ENCODE results near the gene LTB.
A peak's percentile ranks its signal among the peaks of the same experiment; 100 is the strongest.

Gene LTB

DNA sequence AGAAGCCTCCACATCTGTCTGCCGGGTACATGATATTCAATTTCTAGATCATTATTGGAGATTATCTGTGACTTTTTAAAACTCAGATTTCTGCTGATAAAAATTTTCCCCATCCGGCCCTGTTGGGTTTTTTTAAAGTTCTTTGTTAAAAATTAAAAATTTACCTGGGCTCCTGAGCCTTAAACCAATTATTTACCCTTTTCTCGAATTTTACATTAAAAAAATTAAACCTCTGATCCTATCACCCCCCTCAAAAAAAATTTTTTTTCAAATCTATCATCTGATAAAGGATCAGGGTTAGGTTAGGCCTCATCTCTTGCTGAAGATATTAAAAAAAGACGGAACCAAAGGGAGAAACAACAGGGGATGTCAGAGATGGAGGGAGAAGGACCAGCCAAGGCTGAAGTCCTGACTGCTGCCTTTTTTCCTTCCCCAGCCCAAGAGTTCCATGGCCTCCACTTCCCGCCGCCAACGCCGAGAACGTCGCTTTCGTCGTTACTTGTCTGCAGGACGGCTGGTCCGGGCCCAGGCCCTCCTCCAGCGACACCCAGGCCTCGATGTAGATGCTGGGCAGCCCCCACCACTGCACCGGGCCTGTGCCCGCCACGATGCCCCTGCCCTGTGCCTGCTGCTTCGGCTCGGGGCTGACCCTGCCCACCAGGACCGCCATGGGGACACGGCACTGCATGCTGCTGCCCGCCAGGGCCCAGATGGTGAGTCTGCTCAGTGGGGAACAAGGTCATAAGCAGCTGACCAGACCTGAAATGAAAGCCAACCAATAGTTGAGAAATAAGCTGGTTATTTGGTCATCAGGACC lies 34.3 kb downstream of the LTB start (continued):
- TF ChIP-seq, protein P1, sequence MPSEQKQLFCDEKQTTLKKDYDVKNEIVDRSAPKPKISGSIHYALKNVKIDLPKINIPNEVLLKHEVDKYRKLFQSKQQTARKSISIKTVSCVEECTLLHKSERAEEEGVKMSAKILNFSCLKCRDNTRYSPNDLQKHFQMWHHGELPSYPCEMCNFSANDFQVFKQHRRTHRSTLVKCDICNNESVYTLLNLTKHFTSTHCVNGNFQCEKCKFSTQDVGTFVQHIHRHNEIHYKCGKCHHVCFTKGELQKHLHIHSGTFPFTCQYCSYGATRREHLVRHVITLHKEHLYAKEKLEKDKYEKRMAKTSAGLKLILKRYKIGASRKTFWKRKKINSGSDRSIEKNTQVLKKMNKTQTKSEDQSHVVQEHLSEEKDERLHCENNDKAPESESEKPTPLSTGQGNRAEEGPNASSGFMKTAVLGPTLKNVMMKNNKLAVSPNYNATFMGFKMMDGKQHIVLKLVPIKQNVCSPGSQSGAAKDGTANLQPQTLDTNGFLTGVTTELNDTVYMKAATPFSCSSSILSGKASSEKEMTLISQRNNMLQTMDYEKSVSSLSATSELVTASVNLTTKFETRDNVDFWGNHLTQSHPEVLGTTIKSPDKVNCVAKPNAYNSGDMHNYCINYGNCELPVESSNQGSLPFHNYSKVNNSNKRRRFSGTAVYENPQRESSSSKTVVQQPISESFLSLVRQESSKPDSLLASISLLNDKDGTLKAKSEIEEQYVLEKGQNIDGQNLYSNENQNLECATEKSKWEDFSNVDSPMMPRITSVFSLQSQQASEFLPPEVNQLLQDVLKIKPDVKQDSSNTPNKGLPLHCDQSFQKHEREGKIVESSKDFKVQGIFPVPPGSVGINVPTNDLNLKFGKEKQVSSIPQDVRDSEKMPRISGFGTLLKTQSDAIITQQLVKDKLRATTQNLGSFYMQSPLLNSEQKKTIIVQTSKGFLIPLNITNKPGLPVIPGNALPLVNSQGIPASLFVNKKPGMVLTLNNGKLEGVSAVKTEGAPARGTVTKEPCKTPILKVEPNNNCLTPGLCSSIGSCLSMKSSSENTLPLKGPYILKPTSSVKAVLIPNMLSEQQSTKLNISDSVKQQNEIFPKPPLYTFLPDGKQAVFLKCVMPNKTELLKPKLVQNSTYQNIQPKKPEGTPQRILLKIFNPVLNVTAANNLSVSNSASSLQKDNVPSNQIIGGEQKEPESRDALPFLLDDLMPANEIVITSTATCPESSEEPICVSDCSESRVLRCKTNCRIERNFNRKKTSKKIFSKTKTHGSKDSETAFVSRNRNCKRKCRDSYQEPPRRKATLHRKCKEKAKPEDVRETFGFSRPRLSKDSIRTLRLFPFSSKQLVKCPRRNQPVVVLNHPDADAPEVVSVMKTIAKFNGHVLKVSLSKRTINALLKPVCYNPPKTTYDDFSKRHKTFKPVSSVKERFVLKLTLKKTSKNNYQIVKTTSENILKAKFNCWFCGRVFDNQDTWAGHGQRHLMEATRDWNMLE (tag by site-specific recombination; conservative IDR thresholded peaks at IDR 0.05; ENCODE audit: low read depth): no peak; the same call in 1 of the 2 replicates
- TF ChIP-seq ZBTB48 (tag by site-specific recombination; IDR thresholded peaks at IDR 0.05) (no peak), ZNF223 (tag by site-specific recombination; IDR thresholded peaks at IDR 0.05) (no peak), ZNF555 (tag by site-specific recombination; conservative IDR thresholded peaks at IDR 0.05) (no peak), RBAK (tag by site-specific recombination; IDR thresholded peaks at IDR 0.05) (no peak), ZSCAN30 (tag by site-specific recombination; IDR thresholded peaks at IDR 0.05) (no peak), SCRT2 (tag by site-specific recombination; IDR thresholded peaks at IDR 0.05) (no peak), ZNF341 (tag by site-specific recombination; IDR thresholded peaks at IDR 0.05; ENCODE audit: low read depth) (peak; percentile 14; the same call in 1 of the 2 replicates), ZNF561 (tag by site-specific recombination; IDR thresholded peaks at IDR 0.05; ENCODE audit: borderline replicate concordance) (0 out of 2 replicates have a peak, but pooled peaks have one; percentile 8), ZFP3 (tag by site-specific recombination; IDR thresholded peaks at IDR 0.05; ENCODE audit: low read depth) (no peak), ZNF548 (tag by site-specific recombination; IDR thresholded peaks at IDR 0.05) (no peak), ZNF48 (tag by site-specific recombination; IDR thresholded peaks at IDR 0.05) (no peak), ZNF670 (tag by site-specific recombination; IDR thresholded peaks at IDR 0.05; ENCODE audit: low read depth) (no peak), ZXDB (tag by site-specific recombination; IDR thresholded peaks at IDR 0.05) (no peak), SETDB1 (IDR thresholded peaks at IDR 0.05; ENCODE audit: insufficient read length, low read length) (no peak), ZFP37 (tag by site-specific recombination; IDR thresholded peaks at IDR 0.05) (no peak)
- TF ChIP-seq, protein P2, sequence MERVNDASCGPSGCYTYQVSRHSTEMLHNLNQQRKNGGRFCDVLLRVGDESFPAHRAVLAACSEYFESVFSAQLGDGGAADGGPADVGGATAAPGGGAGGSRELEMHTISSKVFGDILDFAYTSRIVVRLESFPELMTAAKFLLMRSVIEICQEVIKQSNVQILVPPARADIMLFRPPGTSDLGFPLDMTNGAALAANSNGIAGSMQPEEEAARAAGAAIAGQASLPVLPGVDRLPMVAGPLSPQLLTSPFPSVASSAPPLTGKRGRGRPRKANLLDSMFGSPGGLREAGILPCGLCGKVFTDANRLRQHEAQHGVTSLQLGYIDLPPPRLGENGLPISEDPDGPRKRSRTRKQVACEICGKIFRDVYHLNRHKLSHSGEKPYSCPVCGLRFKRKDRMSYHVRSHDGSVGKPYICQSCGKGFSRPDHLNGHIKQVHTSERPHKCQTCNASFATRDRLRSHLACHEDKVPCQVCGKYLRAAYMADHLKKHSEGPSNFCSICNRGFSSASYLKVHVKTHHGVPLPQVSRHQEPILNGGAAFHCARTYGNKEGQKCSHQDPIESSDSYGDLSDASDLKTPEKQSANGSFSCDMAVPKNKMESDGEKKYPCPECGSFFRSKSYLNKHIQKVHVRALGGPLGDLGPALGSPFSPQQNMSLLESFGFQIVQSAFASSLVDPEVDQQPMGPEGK (tag by site-specific recombination; IDR thresholded peaks at IDR 0.05): no peak
- TF ChIP-seq, protein P3, sequence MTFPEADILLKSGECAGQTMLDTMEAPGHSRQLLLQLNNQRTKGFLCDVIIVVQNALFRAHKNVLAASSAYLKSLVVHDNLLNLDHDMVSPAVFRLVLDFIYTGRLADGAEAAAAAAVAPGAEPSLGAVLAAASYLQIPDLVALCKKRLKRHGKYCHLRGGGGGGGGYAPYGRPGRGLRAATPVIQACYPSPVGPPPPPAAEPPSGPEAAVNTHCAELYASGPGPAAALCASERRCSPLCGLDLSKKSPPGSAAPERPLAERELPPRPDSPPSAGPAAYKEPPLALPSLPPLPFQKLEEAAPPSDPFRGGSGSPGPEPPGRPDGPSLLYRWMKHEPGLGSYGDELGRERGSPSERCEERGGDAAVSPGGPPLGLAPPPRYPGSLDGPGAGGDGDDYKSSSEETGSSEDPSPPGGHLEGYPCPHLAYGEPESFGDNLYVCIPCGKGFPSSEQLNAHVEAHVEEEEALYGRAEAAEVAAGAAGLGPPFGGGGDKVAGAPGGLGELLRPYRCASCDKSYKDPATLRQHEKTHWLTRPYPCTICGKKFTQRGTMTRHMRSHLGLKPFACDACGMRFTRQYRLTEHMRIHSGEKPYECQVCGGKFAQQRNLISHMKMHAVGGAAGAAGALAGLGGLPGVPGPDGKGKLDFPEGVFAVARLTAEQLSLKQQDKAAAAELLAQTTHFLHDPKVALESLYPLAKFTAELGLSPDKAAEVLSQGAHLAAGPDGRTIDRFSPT (tag by site-specific recombination; IDR thresholded peaks at IDR 0.05): peak; percentile 64; the same call in 1 of the 2 replicates
- TF ChIP-seq, protein P4, sequence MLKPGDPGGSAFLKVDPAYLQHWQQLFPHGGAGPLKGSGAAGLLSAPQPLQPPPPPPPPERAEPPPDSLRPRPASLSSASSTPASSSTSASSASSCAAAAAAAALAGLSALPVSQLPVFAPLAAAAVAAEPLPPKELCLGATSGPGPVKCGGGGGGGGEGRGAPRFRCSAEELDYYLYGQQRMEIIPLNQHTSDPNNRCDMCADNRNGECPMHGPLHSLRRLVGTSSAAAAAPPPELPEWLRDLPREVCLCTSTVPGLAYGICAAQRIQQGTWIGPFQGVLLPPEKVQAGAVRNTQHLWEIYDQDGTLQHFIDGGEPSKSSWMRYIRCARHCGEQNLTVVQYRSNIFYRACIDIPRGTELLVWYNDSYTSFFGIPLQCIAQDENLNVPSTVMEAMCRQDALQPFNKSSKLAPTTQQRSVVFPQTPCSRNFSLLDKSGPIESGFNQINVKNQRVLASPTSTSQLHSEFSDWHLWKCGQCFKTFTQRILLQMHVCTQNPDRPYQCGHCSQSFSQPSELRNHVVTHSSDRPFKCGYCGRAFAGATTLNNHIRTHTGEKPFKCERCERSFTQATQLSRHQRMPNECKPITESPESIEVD (tag by site-specific recombination; IDR thresholded peaks at IDR 0.05): no peak
- TF ChIP-seq, protein P5, sequence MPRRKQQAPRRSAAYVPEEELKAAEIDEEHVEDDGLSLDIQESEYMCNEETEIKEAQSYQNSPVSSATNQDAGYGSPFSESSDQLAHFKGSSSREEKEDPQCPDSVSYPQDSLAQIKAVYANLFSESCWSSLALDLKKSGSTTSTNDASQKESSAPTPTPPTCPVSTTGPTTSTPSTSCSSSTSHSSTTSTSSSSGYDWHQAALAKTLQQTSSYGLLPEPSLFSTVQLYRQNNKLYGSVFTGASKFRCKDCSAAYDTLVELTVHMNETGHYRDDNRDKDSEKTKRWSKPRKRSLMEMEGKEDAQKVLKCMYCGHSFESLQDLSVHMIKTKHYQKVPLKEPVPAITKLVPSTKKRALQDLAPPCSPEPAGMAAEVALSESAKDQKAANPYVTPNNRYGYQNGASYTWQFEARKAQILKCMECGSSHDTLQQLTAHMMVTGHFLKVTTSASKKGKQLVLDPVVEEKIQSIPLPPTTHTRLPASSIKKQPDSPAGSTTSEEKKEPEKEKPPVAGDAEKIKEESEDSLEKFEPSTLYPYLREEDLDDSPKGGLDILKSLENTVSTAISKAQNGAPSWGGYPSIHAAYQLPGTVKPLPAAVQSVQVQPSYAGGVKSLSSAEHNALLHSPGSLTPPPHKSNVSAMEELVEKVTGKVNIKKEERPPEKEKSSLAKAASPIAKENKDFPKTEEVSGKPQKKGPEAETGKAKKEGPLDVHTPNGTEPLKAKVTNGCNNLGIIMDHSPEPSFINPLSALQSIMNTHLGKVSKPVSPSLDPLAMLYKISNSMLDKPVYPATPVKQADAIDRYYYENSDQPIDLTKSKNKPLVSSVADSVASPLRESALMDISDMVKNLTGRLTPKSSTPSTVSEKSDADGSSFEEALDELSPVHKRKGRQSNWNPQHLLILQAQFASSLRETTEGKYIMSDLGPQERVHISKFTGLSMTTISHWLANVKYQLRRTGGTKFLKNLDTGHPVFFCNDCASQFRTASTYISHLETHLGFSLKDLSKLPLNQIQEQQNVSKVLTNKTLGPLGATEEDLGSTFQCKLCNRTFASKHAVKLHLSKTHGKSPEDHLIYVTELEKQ (tag by site-specific recombination; IDR thresholded peaks at IDR 0.05; ENCODE audit: borderline replicate concordance): no peak
- TF ChIP-seq, protein P6, sequence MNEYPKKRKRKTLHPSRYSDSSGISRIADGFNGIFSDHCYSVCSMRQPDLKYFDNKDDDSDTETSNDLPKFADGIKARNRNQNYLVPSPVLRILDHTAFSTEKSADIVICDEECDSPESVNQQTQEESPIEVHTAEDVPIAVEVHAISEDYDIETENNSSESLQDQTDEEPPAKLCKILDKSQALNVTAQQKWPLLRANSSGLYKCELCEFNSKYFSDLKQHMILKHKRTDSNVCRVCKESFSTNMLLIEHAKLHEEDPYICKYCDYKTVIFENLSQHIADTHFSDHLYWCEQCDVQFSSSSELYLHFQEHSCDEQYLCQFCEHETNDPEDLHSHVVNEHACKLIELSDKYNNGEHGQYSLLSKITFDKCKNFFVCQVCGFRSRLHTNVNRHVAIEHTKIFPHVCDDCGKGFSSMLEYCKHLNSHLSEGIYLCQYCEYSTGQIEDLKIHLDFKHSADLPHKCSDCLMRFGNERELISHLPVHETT (tag by site-specific recombination; IDR thresholded peaks at IDR 0.05): no peak

Measured in HEK293 (cell line).